GM21723 (cell line): ENCODE data around the gene MYOC.
"Not testable (repeated sequence)": the region's sequence is repeated elsewhere in the genome, so short reads cannot be mapped to it uniquely, and the experiment has no call there.

ENCODE experiments used
- ATAC-seq: cut with Tn5 transposase; IDR thresholded peaks from one replicate; pipeline ENCODE4 v1.9.1; 2021; ENCODE audit warnings: mild to moderate bottlenecking, moderate library complexity; ENCODE audit not compliant: unreplicated experiment

The MYOC gene

DNA sequence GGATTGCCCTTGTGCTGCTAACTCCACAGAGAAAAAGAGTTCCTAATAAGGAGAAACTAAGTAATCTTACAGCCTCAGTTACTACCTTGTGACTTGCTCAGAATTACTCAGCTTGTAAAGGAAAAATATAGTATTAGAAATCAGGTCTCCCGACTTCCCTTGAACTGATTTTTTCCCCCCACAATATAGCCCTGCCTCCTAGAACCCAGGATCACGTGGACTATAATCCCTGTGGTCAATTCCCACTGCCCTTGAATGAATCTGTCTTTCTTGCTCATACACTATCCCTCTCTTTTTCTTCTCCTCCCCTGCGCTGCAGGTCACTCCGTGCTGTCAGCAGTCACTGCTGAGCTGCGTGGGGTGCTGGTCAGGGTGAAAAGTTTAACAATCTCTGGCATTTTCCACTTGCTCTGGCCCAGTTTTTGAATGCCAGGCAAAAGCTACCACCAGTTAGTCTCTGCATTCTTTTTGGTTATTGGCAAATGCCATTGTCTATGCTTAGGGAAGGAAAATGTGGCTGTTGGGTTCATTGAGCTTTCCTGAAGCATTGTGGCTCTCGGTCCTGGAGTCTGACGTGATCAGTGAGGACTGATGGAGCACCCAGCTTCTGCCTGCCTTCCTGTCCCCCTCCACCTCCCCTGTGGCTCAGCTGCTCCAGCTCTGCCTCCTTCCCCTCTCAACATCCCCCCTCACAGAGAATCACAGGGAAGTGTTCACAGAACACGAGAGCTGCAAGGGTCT, 1.9 kb upstream of the MYOC start:
- no peak for ATAC-seq

DNA sequence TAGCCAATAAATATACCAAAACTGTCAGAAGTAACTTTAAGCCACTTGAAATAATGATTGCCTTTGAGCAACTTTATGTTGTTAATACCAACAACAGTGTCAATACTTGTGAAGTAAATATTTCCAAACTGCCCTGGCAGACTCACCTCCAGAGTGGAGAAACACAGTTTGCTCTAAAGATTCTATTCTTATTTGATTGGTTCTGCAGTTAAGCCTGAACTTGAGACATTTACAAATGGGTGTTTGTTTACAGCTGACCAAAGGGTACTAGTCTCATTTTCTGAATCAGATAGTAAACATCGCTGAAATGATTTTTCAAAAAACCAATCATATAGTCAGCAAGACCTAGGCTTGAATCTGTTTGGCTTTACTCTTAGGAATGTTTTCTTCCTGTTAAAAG, 1.3 kb upstream of the MYOC start:
- no peak for ATAC-seq

DNA sequence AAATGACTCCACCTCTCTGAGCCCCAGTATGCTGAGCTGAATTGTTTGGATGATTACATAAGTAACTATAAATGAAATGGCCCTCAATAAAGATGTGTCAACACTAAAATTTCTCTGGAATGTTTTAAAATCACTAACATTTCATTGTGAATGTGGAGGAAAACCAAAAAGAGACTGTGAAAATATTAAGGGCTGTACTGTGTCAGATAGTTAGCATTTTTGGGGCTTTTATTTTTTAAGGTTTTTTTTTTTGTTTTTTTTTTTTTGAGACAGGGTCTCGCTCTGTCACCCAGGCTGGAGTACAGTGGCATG, 6.3 kb downstream of the MYOC start:
- ATAC-seq: no peak

DNA sequence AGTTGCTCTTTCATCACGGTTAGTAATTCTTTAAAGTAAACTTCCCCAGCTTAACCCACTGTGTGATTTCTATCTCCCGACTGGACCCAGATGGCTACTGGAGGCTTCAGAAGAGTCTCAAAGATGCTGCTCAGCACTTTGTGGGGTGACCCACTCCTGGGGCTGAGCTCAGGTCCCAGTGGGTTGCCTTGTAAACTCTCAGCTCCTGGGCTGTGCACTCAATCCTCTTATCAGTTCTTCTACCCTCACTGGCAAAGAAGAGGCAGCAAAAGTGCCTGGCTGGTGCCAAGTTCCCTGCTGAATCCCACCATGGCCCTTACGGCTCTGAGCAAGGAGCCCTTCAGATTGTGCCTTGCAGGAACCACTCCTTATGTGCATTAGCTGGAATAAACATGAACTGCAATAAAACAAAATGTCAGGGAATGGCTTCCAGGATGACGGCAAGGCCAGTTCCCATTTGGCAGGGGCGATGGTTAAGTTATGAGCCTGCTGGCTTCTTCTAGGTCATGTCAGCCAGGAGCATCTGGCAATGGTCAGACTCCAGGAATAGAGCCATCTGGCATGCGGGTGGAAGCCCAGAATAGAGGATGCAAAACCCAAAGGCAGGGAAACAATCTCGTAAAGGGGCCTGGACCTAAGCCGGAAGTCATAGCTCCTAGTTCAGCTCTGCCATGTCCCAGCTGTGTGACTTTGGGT, 6.8 kb downstream of the MYOC start:
- ATAC-seq: no peak

DNA sequence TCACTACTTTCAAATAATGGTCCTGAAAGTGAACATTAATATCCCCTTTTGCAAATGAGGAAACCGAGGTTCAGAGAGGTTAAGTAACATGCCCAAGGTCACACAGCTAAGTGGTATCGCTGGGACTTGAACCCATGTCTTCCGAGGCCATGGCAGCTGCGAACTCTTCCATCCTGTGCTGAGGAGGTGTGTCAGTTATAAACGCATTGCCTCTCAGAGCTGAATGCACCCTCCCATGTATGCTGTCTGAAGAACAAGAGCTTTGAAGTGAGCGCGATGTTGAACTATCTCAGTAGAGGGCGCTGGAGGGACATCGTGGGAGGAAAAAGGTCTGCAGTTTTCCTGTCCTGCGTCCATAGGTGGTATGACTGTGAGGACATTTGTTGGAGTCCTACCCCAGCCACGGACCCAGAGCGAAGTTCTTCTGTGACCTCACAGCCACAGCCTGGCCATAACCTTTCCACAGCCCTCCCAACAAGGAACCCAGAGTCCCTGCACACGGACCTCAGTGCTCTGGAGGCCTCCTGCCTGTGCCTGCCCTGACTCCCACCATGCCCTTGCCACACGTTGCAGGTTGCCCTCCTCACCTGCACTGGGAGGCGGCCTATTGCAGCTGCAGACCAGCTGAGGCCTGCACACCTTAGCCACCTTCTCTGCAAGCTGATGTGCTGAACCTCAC, 7.5 kb downstream of the MYOC start:
- ATAC-seq: peak; percentile 76

DNA sequence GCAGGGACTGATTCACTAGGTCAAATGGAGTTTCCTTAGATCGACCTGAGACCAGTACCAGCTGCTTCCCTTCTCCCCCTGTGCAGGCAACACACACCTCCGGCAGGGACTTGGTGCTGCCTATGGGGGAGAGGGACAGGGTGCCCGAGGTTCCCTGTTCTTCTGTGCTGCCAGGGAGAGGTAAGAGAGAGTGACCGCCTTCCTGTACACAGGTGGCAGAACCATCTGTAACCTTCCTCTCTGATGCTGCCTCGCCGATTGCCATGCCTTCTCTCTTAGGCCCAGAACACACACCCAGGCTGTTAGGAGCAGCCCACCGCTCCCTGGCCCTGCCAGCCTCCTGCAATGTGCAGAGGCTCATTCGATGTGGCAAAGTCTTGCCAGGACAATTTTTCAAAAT, 9.3 kb downstream of the MYOC start:
- ATAC-seq: no peak

DNA sequence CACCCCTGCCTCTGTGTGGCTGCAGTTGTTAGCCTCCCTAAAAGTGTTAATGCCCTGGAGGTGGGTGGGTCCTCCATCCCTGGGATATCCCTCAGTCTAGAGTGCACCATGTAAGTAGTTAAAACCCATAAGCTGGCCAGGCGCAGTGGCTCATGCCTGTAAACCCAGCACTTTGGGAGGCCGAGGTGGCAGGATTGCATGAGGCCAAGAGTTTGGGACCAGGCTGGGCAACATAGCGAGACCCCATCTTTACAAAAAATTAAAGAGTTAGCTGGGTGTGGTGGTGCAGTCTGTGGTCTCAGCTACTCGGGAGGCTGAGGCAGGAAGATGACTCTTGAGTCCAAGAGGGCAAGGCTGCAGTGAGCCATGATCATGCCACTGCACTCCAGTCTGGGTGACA, 10.3 kb downstream of the MYOC start:
- no peak for ATAC-seq

DNA sequence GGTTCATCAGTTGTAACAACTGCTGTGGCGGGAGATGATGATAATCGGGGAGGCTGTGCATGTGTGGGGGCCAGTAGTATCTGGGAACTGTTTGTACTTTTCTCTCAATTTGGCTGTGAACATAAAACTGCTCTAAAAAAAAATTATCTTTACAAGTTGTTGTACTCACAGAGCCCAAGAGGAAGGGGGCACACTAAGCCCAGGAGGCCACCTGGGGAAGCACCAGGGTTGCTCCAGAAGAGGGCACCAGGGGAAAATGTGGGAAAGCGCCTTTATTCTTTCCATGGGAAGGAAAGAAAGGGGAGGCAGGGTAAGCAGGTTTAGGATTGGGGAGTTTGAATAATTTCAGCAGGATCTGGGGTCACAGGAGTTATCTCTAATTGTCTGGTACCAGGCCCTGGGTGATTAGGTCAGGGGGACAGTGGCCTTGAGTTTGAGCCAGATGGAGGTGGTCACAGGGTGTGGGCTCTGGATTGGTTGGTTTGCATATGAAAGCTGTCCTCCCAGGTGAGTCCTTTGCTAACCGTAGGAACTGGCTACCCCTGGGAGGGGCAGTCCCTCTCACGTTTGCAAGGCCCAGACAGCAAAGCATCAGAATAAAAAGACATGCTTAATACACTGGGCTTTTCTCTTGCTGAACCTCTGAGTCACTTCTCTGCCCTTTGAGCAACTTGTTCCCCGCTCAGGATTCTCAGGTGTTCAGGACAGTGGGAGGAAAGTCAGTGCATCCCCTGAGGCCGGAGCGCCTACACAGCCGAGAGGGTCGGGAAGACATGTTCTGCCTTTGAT, 11.2 kb downstream of the MYOC start:
- no peak for ATAC-seq

DNA sequence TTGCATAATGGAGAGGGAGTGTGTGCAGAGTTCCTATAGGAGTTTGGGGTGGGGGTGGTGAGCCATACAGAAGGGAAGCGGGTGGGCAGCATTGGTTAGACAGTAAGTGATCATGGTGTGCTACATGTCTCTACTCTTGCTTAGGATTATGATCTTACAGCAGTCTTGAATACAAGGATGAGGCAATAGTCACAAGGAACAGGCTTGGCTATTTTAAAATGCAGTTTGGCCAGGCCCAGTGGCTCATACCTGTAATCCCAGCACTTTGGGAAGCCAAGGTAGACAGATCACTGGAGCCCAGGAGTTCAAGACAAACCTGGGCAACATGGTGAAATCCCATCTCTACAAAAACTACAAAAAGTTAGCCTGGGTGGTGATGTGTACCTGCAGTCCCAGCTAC, 12.3 kb downstream of the MYOC start:
- ATAC-seq: no peak

DNA sequence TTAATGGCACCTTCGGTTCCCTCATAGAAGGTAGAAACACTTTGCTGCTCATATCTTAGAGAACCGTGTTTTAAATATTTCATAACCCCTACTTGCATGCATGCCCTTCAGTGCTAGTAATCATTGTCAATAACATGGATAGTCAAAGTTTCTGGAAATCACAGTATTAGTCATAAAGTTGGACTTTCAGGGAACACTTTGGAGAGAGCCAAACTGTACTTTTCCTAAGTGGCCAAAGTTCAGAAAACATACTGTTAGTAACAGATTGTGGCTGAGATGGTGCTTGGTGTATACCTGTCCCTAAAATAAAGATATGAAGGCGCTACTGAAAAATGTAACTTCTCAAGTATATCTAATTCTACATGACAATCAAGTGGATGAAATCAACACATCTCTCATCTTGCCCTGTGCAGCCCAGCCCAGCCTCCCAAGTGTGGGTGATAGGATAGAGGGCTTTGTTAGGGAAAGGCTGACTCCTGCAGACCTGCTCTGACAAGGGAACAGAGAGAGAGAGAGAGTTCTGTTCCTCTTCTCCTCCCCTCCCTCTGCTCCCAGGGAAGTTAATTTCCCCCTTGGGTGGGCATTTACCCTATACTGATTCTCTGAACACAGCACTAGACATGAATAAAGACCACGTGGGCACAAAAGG, 14.4 kb downstream of the MYOC start:
- no peak for ATAC-seq

DNA sequence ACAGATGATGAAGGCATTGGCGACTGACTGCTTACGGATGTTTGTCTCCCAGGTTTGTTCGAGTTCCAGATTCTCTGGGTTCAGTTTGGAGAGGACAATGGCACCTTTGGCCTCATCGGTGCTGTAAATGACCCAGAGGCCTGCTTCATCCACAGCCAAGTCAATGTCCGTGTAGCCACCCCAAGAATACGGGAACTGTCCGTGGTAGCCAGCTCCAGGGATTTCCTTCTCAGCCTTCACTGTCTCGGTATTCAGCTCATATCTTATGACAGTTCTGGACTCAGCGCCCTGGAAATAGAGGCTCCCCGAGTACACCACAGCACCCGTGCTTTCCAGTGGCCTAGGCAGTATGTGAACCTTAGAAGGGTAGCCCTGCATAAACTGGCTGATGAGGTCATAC, 16.3 kb downstream of the MYOC start:
- ATAC-seq: no peak

DNA sequence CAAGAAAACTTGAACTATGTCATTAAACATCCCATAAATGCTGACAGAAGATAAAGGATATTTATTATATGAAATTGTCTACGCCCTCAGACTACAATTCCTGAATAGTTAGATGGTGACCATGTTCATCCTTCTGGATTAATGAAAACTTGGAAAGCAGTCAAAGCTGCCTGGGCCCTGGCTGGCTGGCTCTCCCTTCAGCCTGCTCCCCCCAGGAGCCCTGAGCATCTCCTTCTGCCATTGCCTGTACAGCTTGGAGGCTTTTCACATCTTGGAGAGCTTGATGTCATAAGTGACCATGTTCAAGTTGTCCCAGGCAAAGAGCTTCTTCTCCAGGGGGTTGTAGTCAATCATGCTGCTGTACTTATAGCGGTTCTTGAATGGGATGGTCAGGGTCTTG, 16.8 kb downstream of the MYOC start:
- ATAC-seq: no peak

DNA sequence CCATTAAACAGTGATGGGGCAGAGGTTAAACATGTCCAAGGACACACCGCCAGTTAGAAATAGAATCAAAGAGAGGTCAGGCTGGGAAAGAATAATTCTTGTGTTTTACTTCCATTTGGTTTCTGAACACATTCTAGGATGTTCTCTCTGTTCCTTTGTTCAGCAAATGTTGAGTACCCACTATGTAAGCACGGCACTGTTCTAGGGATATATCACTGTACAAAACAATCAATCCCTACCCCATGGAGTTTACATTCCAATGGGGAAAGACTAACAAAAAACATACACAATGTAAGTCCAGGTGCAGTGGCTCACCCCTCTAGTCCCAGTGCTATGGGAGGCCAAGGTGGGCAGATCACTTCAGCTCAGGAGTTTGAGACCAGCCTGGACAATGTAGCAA, 24.3 kb downstream of the MYOC start:
- ATAC-seq: no peak

DNA sequence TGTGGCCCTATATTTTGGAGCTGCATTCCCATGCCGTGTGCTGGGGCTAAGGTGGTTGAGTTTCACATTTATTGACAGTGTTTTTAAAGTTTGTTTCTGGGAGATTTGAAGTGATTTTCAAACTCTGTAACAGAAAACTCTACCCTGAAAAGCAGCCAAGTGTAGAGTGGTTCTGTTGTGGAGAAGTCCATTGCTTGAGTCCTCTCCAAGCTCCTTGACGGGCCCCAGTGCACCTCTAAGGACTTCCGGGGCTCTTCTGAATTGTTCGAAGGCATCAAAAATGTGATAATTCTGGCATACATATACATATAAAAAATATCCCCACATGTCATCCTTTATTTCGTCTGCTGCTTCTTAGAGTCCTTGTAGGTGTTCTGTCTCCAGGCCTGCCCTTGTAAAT, 25.5 kb downstream of the MYOC start:
- ATAC-seq: no peak

DNA sequence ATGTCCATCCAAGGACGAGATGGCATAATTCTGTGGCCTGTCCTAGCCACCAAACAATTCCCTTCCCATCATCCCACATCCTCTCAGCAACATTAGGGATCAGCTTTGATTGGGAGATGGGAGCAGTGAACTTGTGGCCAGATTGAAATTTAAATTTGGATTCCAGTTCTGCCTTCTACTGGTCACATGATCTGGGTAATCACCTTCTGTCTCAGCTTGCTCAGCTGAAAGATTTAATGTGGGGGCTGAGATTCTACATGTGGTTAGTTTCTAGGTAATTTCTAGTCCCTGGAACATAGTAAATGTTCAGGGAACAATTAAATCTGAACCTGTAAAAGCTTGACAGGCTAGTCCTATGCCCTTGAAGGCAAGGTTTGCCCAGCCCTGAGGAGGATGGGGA, 27.3 kb downstream of the MYOC start:
- no peak for ATAC-seq

DNA sequence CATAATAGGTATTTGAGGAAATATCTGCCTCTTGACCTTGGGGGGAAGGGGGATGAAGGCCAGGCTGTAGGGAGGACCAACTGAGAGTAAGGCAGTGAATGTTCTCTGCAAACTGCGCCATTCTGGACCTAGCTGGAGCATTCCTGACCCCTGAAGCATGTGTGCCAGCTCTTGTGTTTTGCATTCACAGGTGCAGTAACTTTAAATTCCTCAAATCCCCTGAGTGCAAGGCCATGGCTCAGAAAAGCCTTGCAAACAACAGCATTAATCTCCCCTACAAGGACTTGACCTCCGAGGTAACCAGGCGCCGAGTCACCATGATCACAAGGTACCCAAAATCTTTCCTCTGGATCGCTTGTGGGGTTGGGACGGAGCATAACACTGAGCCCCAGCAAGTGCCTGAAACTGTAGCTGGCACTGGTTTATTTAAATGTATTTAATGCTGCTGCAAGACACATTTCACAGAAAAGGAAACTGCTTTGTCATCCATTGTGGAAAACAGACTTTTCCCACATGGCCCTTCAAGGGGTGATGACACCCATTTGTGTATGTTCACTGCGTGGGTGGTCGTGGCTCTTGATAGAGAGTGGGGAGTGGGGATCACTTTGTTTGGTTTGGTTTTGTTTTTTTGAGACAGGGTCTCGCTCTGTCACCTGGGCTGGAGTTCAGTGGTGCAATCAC, 28.7 kb downstream of the MYOC start:
- no peak for ATAC-seq

DNA sequence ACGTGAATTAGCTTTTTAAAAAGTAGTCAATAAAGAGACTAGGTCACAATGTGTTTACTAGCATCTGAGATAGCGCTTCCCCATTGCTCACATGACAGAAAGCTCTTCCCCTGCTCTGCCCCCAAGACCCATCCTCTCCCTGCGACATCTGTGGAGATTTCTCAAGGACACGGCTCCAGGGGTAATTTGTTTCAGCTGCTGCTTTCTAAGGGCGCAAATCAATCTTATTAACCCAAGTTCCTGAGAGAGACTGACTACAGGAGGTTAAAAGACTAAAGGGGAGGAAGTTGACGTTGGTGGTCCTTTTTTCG, 30.4 kb downstream of the MYOC start, which contains the start of gene MYOCOS:
MYOCOS (plus strand) TSS at position 92 of the 311 bp plus-strand sequence. CDS start 1,641 bp downstream, outside the sequence.
- ATAC-seq: no peak

DNA sequence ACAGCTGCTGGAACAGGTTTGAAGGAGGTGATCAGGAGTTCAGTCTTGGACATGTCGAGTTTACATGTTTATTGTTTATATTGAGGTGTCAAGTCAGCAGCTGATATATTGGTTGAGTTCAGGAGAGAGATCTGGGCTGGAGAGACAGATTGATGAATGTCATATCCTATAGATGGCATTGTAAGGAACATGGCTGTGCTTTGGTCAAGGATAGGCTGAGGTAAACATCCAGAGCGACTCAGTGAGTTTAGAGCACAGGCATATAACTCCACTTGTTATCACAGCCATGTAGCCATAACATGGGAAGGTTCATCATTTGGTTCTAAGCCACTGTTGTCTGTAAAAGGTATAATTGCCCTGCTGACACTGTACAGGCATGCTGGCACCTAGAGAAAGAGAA, 35.9 kb downstream of the MYOC start:
- ATAC-seq: no peak

DNA sequence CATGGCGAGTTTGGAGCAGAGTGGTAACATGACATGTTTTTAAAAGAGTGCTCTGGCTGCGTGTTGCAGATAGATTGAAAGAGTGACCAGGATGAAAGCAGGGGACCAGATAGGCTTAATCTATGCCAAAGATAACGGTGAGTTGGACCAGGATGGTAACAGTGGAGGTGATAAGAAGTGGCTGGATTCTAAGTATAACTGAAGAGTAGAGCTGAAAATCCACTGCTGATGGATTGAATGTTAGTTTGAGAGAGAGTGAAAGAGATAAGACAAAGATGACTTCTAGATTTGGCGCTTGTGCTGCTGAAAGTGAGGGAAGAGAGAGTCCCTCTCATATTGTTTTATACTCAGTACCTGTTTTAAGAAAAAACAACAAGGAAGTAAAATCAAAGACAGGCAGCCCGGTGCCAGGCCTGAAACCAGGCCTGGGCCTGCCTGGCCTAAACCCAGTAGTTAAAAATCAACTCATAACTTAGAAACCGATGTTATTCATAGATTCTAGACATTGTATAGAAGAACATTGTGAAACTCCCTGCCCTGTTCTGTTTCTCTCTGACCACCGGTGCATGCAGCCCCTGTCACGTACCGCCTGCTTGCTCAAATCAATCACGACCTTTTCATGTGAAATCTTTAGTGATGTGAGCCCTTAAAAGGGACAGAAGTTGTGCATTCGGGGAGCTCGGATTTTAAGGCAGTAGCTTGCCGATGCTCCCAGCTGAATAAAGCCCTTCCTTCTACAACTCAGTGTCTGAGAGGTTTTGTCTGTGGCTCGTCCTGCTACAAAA, 37.2 kb downstream of the MYOC start:
- not testable (repeated sequence) for ATAC-seq

DNA sequence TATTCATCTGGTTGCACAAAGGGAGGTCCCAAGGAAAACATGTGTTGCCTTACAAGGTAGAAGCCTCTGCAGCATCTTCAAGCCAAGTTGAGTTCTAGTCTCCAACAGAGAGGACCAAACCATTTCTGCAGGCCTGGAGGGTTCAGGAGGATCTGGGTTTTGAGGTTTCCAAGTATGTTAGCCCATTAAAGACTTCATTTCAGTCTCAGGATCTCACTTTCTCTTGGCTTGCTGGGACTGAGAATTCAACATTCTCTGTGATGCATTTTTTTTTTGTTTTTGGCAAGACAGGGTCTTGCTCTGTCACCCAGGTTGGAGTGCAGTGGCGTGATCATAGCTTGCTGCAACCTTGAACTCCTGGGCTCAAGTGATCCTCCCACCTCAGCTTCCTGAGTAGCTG, 39.2 kb downstream of the MYOC start:
- no peak for ATAC-seq
